Adrenal gland (tissue), 5 donors: ENCODE measurements around the gene GORAB.

Experiments used
- CTCF ChIP-seq, 6 experiments: fragments of 450-650 bp in 4 of 6; fragments of 200-600 bp in 2 of 6; sonication (generic) in 1 of 6; IDR thresholded peaks; 1 replicate in 5 of 6; 2 replicates in 1 of 6; pipeline versions ENCODE4 v1.5.1 to v1.8.0; 2016 to 2021; ENCODE audit warnings: antibody characterized with exemption in 6 of 6, mild to moderate bottlenecking in 2 of 6, moderate library complexity in 1 of 6
- POLR2A ChIP-seq, 2 donors: fragments of 450-650 bp; IDR thresholded peaks; one replicate each; pipeline ENCODE4 v1.6.1; 2017; ENCODE audit warnings: antibody characterized with exemption in 2 of 2, mild to moderate bottlenecking in 2 of 2, moderate library complexity in 1 of 2
- donor health status: DM: no; HTN: no; CAD: no.

- TF ChIP-seq POLR2A (IDR thresholded peaks at IDR 0.05) (no peak), CTCF (IDR thresholded peaks at IDR 0.05) (no peak)
Measured at GRCh38 chr1:170536924-170537551, 5.1 kb downstream of the GORAB start.
